KMS-11 (cell line): ENCODE results near the gene DPF1.
"Not testable (repeated sequence)": the region's sequence is repeated elsewhere in the genome, so short reads cannot be mapped to it uniquely, and the experiment has no call there.

Source experiments
- H2AFZ ChIP-seq: fragments of 200-600 bp; sonication (generic); 2 replicates; pipeline ENCODE4 v1.6.1; 2016; ENCODE audit warnings: antibody characterized with exemption, mixed run types, low read depth
- H3K27ac ChIP-seq: fragments of 200-600 bp; sonication (generic); 2 replicates; pipeline ENCODE4 v1.6.1; 2016; ENCODE audit warnings: mild to moderate bottlenecking, mixed run types
- H3K27me3 ChIP-seq: fragments of 200-600 bp; sonication (generic); 2 replicates; pipeline ENCODE4 v1.6.1; 2017; ENCODE audit warnings: mild to moderate bottlenecking, low read depth, mixed run types, moderate library complexity; ENCODE audit not compliant: insufficient read depth
- H3K36me3 ChIP-seq: fragments of 200-600 bp; sonication (generic); 2 replicates; pipeline ENCODE4 v1.6.1; 2017; ENCODE audit warnings: mild to moderate bottlenecking, mixed run types; ENCODE audit not compliant: insufficient read depth
- H3K4me1 ChIP-seq: fragments of 200-600 bp; sonication (generic); 2 replicates; pipeline ENCODE4 v1.6.1; 2016; ENCODE audit warnings: mild to moderate bottlenecking, low read depth, mixed run types; ENCODE audit not compliant: poor library complexity, severe bottlenecking
- H3K4me2 ChIP-seq: fragments of 200-600 bp; sonication (generic); 2 replicates; pipeline ENCODE4 v1.7.0; 2016; ENCODE audit warnings: mild to moderate bottlenecking, mixed run types
- H3K4me3 ChIP-seq: fragments of 200-600 bp; sonication (generic); IDR thresholded peaks from 2 replicates; pipeline ENCODE4 v1.6.1; 2017; ENCODE audit warnings: low read depth, low read length, mixed read lengths; ENCODE audit not compliant: insufficient read depth
- H3K79me2 ChIP-seq: fragments of 200-600 bp; sonication (generic); 2 replicates; pipeline ENCODE4 v1.6.1; 2016; ENCODE audit warnings: low read depth, mixed run types; ENCODE audit not compliant: insufficient read depth
- H3K9ac ChIP-seq: fragments of 200-600 bp; sonication (generic); 2 replicates; pipeline ENCODE4 v1.6.1; 2016; ENCODE audit warnings: mild to moderate bottlenecking, mixed run types
- H4K20me1 ChIP-seq: fragments of 200-600 bp; sonication (generic); 2 replicates; pipeline ENCODE4 v1.6.1; 2016; ENCODE audit warnings: mild to moderate bottlenecking, mixed run types; ENCODE audit not compliant: insufficient read depth
- TF ChIP-seq, protein P1 (sequence below): fragments of 200-600 bp; sonication (generic); conservative IDR thresholded peaks from 2 replicates; pipeline ENCODE4 v1.6.1; 2017; ENCODE audit warnings: low read depth, mild to moderate bottlenecking, antibody characterized with exemption, low read length, moderate library complexity, mixed read lengths

DPF1 gene

DNA sequence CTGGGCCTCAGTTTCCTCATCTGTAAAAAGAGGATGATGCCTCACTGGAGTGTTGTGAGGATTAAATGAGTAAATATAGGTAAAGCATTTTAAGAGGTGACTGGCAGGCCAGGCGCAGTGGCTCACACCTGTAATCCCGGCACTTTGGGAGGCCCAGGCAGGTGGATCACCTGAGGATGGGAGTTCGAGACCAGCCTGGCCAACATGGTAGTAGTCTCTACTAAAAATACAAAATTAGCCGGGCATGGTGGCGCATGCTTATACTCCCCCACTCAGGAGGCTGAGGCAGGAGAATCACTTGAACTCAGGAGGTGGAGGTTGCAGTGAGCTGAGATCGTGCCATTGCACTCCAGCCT is 819 bp upstream of the DPF1 start:
- TF ChIP-seq, protein P1, sequence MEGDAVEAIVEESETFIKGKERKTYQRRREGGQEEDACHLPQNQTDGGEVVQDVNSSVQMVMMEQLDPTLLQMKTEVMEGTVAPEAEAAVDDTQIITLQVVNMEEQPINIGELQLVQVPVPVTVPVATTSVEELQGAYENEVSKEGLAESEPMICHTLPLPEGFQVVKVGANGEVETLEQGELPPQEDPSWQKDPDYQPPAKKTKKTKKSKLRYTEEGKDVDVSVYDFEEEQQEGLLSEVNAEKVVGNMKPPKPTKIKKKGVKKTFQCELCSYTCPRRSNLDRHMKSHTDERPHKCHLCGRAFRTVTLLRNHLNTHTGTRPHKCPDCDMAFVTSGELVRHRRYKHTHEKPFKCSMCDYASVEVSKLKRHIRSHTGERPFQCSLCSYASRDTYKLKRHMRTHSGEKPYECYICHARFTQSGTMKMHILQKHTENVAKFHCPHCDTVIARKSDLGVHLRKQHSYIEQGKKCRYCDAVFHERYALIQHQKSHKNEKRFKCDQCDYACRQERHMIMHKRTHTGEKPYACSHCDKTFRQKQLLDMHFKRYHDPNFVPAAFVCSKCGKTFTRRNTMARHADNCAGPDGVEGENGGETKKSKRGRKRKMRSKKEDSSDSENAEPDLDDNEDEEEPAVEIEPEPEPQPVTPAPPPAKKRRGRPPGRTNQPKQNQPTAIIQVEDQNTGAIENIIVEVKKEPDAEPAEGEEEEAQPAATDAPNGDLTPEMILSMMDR: peak; percentile 28; the same call in 1 of the 2 replicates
- not testable (repeated sequence) for H3K27ac ChIP-seq, H3K4me3 ChIP-seq, H3K36me3 ChIP-seq, H4K20me1 ChIP-seq, H3K4me1 ChIP-seq, H3K9ac ChIP-seq, H3K79me2 ChIP-seq
- Histone ChIP-seq H2AFZ (peak overlapping the region; percentile 49; the same call in 1 of the 2 replicates), H3K27me3 (peaks cover 14% of the 10 kb centered on the region; the same call in 1 of the 2 replicates), H3K4me2 (peak overlapping the region; percentile 8; the same call in 1 of the 2 replicates)

DNA sequence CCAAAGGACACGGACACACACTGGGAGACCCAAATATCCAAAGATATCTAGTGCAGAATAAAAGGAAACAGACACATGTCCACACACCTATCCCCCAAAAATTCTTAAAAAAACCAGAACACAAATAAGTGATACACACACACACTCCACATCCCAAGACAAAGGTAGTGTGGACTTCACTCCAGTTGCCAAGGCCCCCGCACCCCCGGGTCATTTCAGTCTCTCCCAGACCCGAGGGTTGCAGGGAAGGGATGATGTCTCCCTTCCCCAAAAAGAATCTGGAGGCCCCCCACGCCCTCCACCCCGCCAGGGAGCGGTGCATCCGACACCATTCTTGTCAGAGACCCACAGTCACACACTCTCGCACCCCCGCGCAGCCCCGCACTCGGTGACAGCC is 407 bp downstream of the DPF1 start:
- Histone ChIP-seq H3K9ac (no peak overlapping the region), H3K27ac (no peak overlapping the region), H3K79me2 (no peaks in the 10 kb centered on the region), H2AFZ (peak overlapping the region; percentile 49; the same call in 1 of the 2 replicates), H3K4me3 (no peak overlapping the region), H3K36me3 (no peaks in the 10 kb centered on the region), H3K27me3 (peaks cover 11% of the 10 kb centered on the region; the same call in 1 of the 2 replicates), H4K20me1 (no peaks in the 10 kb centered on the region), H3K4me1 (no peaks in the 10 kb centered on the region), H3K4me2 (peak overlapping the region; percentile 42; the same call in 1 of the 2 replicates)
- TF ChIP-seq, protein P1: no peak

DNA sequence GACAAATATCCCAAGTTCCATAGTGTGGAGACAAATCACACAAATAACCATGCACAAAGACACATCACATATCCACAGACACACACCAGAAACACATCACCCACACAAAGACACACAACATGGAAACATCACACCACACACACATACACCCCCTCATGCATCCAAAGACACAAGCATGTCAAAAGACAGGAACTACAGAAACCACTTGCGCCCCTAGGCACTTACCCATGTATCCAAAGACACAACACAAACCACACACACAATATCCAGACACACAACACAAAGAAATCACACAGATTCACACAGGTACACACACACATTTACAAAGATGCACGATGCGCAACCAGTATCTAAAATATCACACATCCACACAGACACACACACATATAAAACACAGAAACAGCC is 901 bp downstream of the DPF1 start:
- no peak overlapping the region for H3K4me3 ChIP-seq
- TF ChIP-seq, protein P1: no peak
- H3K4me2 ChIP-seq: no peak overlapping the region

DNA sequence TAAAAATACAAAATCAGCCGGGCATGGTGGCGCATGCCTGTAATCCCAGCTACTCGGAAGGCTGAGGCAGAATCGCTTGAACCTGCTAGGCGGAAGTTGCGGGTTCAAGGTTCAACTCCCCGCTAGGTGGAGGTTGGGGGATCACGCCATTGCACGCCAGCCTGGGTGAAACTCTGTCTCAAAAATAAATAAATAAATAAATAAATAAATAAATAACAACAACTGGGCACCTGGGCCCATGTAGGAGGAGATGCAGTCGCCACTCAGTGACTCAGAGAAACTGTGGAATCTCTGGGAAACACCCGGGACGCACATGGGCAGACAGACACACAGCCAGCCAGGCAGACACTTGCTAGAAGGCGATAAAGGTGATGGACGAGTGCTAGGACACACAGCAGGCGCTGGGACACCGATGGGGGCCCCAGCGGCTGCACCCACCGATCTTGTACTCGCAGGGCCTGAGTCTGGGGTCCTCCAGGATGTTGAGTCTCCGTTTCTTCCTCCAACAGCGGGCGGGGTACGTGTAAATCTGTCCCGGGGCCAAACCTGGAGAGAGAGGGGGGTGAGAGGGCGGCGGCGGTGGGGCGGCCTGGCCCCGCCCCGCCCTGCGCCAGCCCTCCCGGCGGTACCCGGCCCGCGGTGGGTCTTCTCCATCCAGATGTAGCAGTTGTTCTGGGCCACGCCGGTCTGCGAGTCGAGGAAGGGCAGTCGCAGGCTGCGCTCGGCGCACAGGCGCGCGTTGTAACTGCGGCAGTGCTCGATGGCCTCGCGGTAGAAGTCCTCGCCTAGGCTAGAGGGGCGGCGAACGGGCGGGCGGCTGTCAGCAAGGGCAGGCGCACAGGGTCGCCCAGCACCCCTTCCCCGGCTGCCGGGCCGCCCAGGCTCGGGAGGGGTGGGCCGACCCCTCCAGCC is 1.8 kb downstream of the DPF1 start:
- no peaks in the 10 kb centered on the region for H3K4me1 ChIP-seq
- peaks cover 3% of the 10 kb centered on the region; the same call in 1 of the 2 replicates for H3K27me3 ChIP-seq
- TF ChIP-seq, protein P1: no peak
- no peaks in the 10 kb centered on the region for H3K79me2 ChIP-seq
- H3K9ac ChIP-seq: no peak overlapping the region
- H3K4me2 ChIP-seq: no peak overlapping the region
- no peak overlapping the region for H3K27ac ChIP-seq
- no peaks in the 10 kb centered on the region for H3K36me3 ChIP-seq
- no peak overlapping the region for H3K4me3 ChIP-seq
- H2AFZ ChIP-seq: no peak overlapping the region
- H4K20me1 ChIP-seq: no peaks in the 10 kb centered on the region

More for the DNA sequence above, 901 bp downstream of the DPF1 start:
- H3K79me2 ChIP-seq: no peaks in the 10 kb centered on the region
- no peaks in the 10 kb centered on the region for H3K36me3 ChIP-seq
- H3K27me3 ChIP-seq: peaks cover 11% of the 10 kb centered on the region; the same call in 1 of the 2 replicates
- H4K20me1 ChIP-seq: no peaks in the 10 kb centered on the region
- H3K27ac ChIP-seq: no peak overlapping the region
- H2AFZ ChIP-seq: no peak overlapping the region
- H3K9ac ChIP-seq: no peak overlapping the region
- no peaks in the 10 kb centered on the region for H3K4me1 ChIP-seq
